Breast epithelium (tissue), 4 donors: ENCODE data around the gene MLLT10. TPM values are rescaled to one million over a fixed set of nuclear protein-coding genes. Genes with fewer than 3 reads are reported as not detected.
"Not testable (repeated sequence)": the region's sequence is repeated elsewhere in the genome, so short reads cannot be mapped to it uniquely, and the experiment has no call there.

ENCODE experiments used
- DNase-seq, 2 donors: peaks; one replicate each; pipeline ENCODE4 v3.0.0-alpha.2; 2019; ENCODE audit warnings: low spot score in 2 of 2
- H3K27ac ChIP-seq, 2 donors: fragments of 200-600 bp; sonication (generic) in 1 of 2; one replicate each; pipeline ENCODE4 v1.5.1; 2016 to 2019; ENCODE audit warnings: mild to moderate bottlenecking in 1 of 2
- H3K27me3 ChIP-seq, 2 donors: fragments of 200-600 bp; sonication (generic) in 1 of 2; one replicate each; pipeline versions ENCODE4 v1.5.1 to v1.6.0; 2017 to 2019; ENCODE audit warnings: control low read depth in 1 of 2, mild to moderate bottlenecking in 1 of 2
- H3K36me3 ChIP-seq: fragments of 200-600 bp; one replicate; pipeline ENCODE4 v1.5.1; 2019
- H3K4me1 ChIP-seq, 2 donors: fragments of 200-600 bp; sonication (generic); one replicate each; pipeline ENCODE4 v1.5.1; 2016 to 2019; ENCODE audit warnings: control low read depth in 1 of 2
- H3K4me3 ChIP-seq, 3 donors: fragments of 200-600 bp; sonication (generic); 1 replicate in 2 of 3; 2 replicates in 1 of 3; pipeline ENCODE4 v1.5.1; 2016 to 2019; ENCODE audit warnings: mild to moderate bottlenecking in 3 of 3, moderate library complexity in 2 of 3
- H3K9me3 ChIP-seq, 2 donors: fragments of 200-600 bp; sonication (generic) in 1 of 2; one replicate each; pipeline ENCODE4 v1.5.1; 2016 to 2019; ENCODE audit warnings: control low read depth in 1 of 2
- CTCF ChIP-seq, 3 donors: fragments of 450-650 bp; IDR thresholded peaks; one replicate each; pipeline ENCODE4 v1.5.1; 2016 to 2017; ENCODE audit warnings: antibody characterized with exemption in 3 of 3, mild to moderate bottlenecking in 3 of 3, moderate library complexity in 3 of 3
- POLR2A ChIP-seq: fragments of 450-650 bp; IDR thresholded peaks from one replicate; pipeline ENCODE4 v1.6.1; 2016; ENCODE audit warnings: antibody characterized with exemption, mild to moderate bottlenecking, moderate library complexity
- POLR2AphosphoS5 ChIP-seq, 3 donors: sonication (generic); formaldehyde crosslinking; IDR thresholded peaks; one replicate each; pipeline ENCODE4 v1.6.1; 2017; ENCODE audit warnings: antibody characterized with exemption in 3 of 3
- intact Hi-C: fragments of 100-400 bp; cut with DNase I; formaldehyde crosslinking; loops from one replicate; pipeline ENCODE4 v1.15.1; 2023; ENCODE audit warnings: low total_unique reads
- total RNA-seq, 3 donors: library from RNA; depleted of rRNA; stranded (reverse); fragments of >200 nt; gene quantifications; one replicate each; pipeline ENCODE4 v1.1.0, GENCODE V29; 2016

The MLLT10 gene
- total RNA-seq, 3 donors from 2014 or later: 45.6 to 74.6 (median 58.0) TPM

- Histone ChIP-seq H3K4me3 (no peak overlapping the region), H3K4me1 (no peaks in the 10 kb centered on the region), H3K27ac (no peak overlapping the region), H3K9me3 (no peaks in the 10 kb centered on the region), H3K36me3 (no peaks in the 10 kb centered on the region), H3K27me3 (no peaks in the 10 kb centered on the region)
- intact Hi-C loops: no loop called here
- no peak for DNase-seq
- TF ChIP-seq CTCF (IDR thresholded peaks at IDR 0.05): no peak
- no peak for TF ChIP-seq POLR2AphosphoS5 (IDR thresholded peaks at IDR 0.05)
- TF ChIP-seq POLR2A: no peak
Measured at GRCh38 chr10:21579291-21579690, 45.3 kb downstream of the MLLT10 start.

- H3K4me3 ChIP-seq, DNase-seq, H3K36me3 ChIP-seq, H3K27ac ChIP-seq, H3K27me3 ChIP-seq, intact Hi-C loops, H3K4me1 ChIP-seq, H3K9me3 ChIP-seq: not testable (repeated sequence)
Measured at GRCh38 chr10:21581421-21581834, 47.4 kb downstream of the MLLT10 start.

GRCh38 chr10:21584834-21585530 is 51.0 kb downstream of the MLLT10 start:
- no peaks in the 10 kb centered on the region for H3K27me3 ChIP-seq
- no peaks in the 10 kb centered on the region for H3K9me3 ChIP-seq
- no peak overlapping the region for H3K4me3 ChIP-seq
- no peak overlapping the region for H3K27ac ChIP-seq
- intact Hi-C loops: no loop called here
- no peak for DNase-seq
- TF ChIP-seq POLR2AphosphoS5 (IDR thresholded peaks at IDR 0.05): no peak
- no peak for TF ChIP-seq POLR2A
- no peak for TF ChIP-seq CTCF (IDR thresholded peaks at IDR 0.05)
- no peaks in the 10 kb centered on the region for H3K4me1 ChIP-seq
- no peaks in the 10 kb centered on the region for H3K36me3 ChIP-seq

- H3K4me3 ChIP-seq: no peak overlapping the region
- H3K9me3 ChIP-seq: no peaks in the 10 kb centered on the region
- intact Hi-C loops: no loop called here
- no peak overlapping the region for H3K27ac ChIP-seq
- no peaks in the 10 kb centered on the region for H3K27me3 ChIP-seq
- no peak for TF ChIP-seq POLR2A
- no peak for TF ChIP-seq POLR2AphosphoS5 (IDR thresholded peaks at IDR 0.05)
- no peak for TF ChIP-seq CTCF (IDR thresholded peaks at IDR 0.05)
- DNase-seq: no peak
- no peaks in the 10 kb centered on the region for H3K36me3 ChIP-seq
- no peaks in the 10 kb centered on the region for H3K4me1 ChIP-seq
Measured at GRCh38 chr10:21587391-21587790, 53.4 kb downstream of the MLLT10 start.

GRCh38 chr10:21588159-21588558 is 54.1 kb downstream of the MLLT10 start:
- H3K36me3 ChIP-seq, H3K4me3 ChIP-seq, intact Hi-C loops, DNase-seq, H3K27me3 ChIP-seq, H3K4me1 ChIP-seq, H3K9me3 ChIP-seq, H3K27ac ChIP-seq: not testable (repeated sequence)

GRCh38 chr10:21593986-21594385 is 60.0 kb downstream of the MLLT10 start:
- H3K9me3 ChIP-seq: no peaks in the 10 kb centered on the region
- no peak overlapping the region for H3K4me3 ChIP-seq
- H3K27me3 ChIP-seq: no peaks in the 10 kb centered on the region
- no peaks in the 10 kb centered on the region for H3K36me3 ChIP-seq
- DNase-seq: no peak
- no peak overlapping the region for H3K27ac ChIP-seq
- intact Hi-C loops: no loop called here
- TF ChIP-seq POLR2AphosphoS5 (IDR thresholded peaks at IDR 0.05): no peak
- TF ChIP-seq CTCF (IDR thresholded peaks at IDR 0.05): no peak
- TF ChIP-seq POLR2A: no peak
- no peaks in the 10 kb centered on the region for H3K4me1 ChIP-seq
